WERI-Rb-1 (cell line): ENCODE measurements around the gene PTPRG.
A peak's percentile ranks its signal among the peaks of the same experiment; 100 is the strongest.

Source experiments
- DNase-seq: peaks from one replicate; pipeline ENCODE4 v3.0.0-alpha.2; 2020
- H3K27ac ChIP-seq: fragments of 250-450 bp; sonication (Bioruptor Pico); 2 replicates; pipeline ENCODE4 v1.5.1; 2020; ENCODE audit warnings: mild to moderate bottlenecking, moderate library complexity
- H3K27me3 ChIP-seq: fragments of 250-450 bp; sonication (Bioruptor Pico); 2 replicates; pipeline ENCODE4 v1.5.1; 2021; ENCODE audit warnings: mild to moderate bottlenecking, low read depth, moderate library complexity; ENCODE audit not compliant: insufficient read depth, severe bottlenecking
- H3K36me3 ChIP-seq: fragments of 250-450 bp; sonication (Bioruptor Pico); 2 replicates; pipeline ENCODE4 v1.5.1; 2020; ENCODE audit warnings: mild to moderate bottlenecking, moderate library complexity
- H3K4me3 ChIP-seq: 2 replicates; pipeline ENCODE4 v1.5.1; 2011; ENCODE audit warnings: low read depth, mild to moderate bottlenecking, control low read depth, low read length
- H3K9me3 ChIP-seq: fragments of 250-450 bp; sonication (Bioruptor Pico); 2 replicates; pipeline ENCODE4 v1.5.1; 2021; ENCODE audit warnings: mild to moderate bottlenecking, moderate library complexity; ENCODE audit not compliant: severe bottlenecking
- TF ChIP-seq, protein P1 (sequence below): IDR thresholded peaks from 2 replicates; pipeline ENCODE4 v1.5.1; 2011; ENCODE audit warnings: low read depth, mild to moderate bottlenecking, control low read depth, inconsistent platforms, low read length

The PTPRG gene

DNA sequence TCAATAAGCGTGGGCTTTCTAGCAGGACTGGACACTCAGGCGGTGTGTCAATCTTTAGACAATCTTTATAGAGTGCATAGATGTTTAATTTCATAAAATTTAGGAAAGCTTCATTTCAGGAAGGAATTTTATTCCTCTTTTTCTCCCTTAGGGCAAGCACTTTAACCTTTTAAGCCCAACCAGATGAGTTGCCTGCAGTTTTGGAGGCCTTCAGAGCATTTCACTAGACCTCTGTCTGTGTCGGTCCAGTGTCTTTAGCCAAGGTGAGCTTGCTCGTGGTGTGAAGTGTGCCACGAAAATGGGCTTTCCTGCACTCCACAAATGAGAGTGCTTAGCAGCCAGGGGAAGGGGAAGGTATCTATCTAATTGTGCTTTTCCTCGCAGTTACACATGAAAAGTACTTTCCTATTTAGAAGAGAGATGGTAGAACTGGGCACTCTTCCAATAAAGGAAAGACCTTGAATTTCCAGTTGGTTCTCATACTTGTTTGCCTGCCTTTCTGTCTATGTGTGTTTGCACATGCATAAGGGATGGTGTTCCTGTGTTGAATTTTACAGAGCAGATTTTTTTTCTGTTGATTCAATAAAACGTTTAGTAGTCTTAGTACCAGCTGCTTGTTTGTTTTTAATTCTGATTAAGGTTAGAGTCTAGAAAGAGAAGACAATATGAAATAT, 758.3 kb downstream of the PTPRG start:
- H3K36me3 ChIP-seq = peaks cover 41% of the 10 kb centered on the region
- DNase-seq = no peak
- TF ChIP-seq, protein P1, sequence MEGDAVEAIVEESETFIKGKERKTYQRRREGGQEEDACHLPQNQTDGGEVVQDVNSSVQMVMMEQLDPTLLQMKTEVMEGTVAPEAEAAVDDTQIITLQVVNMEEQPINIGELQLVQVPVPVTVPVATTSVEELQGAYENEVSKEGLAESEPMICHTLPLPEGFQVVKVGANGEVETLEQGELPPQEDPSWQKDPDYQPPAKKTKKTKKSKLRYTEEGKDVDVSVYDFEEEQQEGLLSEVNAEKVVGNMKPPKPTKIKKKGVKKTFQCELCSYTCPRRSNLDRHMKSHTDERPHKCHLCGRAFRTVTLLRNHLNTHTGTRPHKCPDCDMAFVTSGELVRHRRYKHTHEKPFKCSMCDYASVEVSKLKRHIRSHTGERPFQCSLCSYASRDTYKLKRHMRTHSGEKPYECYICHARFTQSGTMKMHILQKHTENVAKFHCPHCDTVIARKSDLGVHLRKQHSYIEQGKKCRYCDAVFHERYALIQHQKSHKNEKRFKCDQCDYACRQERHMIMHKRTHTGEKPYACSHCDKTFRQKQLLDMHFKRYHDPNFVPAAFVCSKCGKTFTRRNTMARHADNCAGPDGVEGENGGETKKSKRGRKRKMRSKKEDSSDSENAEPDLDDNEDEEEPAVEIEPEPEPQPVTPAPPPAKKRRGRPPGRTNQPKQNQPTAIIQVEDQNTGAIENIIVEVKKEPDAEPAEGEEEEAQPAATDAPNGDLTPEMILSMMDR = no peak
- no peak overlapping the region; the same call in 1 of the 2 replicates for H3K27ac ChIP-seq
- no peaks in the 10 kb centered on the region for H3K27me3 ChIP-seq
- no peaks in the 10 kb centered on the region for H3K9me3 ChIP-seq
- peak overlapping the region; percentile 74 for H3K4me3 ChIP-seq

DNA sequence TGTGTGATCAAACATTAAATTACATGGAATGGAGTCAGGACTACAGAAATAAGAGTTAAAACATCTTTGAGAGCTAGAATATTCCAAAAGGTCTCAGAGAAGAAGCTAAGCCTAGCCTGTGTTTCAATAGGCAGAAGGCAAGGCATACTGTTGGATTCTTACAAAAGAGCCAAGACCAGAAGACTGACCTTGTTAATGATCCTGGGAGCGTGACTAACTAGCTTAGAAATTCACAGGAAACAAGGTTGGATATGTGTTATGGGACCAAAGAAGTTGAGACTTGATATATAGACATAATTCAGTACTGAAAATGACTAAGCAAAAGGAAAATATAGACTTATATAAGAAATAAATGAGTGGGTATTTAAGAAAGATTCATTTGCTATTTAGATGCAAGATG, 761.9 kb downstream of the PTPRG start:
- TF ChIP-seq, protein P1 = no peak
- Histone ChIP-seq H3K27me3 (no peaks in the 10 kb centered on the region), H3K4me3 (no peak overlapping the region), H3K9me3 (no peaks in the 10 kb centered on the region), H3K36me3 (peaks cover 49% of the 10 kb centered on the region), H3K27ac (no peak overlapping the region)
- no peak for DNase-seq

DNA sequence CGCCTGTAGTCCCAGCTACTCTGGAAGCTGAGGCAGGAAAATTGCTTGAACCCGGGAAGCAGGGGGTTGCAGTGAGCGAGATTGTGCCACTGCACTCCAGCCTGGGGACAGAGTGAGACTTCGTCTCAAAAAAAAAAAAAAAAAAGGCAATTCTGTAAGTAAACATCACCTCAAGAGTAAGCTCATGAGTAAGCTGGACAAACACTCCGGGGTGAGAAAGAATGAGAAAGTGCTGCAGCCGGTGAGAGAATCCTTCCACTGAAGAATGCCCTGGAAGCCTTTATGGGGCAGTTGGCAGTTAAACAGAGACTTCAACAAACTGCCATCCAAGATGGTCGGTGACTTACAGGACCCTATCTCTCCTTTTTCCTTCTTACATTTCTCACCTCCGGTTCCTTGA, 764.5 kb downstream of the PTPRG start:
- TF ChIP-seq, protein P1 = no peak
- no peak overlapping the region for H3K27ac ChIP-seq
- no peaks in the 10 kb centered on the region for H3K9me3 ChIP-seq
- H3K27me3 ChIP-seq = no peaks in the 10 kb centered on the region
- no peak for DNase-seq
- H3K4me3 ChIP-seq = no peak overlapping the region
- H3K36me3 ChIP-seq = peaks cover 39% of the 10 kb centered on the region

DNA sequence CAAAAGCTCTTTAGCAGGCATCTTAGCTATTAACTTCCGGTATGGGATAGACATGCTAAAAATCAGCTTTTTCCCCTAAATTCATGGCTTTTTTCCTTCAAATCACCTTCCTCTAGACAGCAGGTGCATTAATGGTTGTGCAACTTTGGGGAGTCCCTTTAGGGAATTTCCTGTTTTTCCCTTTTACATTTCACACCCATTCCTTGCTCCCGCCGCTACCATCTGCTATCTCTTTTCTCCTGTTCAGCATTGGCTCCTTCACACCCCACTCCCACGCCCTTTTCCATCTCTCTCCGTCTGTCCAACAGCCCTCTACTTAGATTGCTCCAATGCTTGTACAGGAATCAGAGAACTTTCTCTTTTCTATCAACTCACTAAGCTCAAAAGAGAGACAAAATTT, 768.6 kb downstream of the PTPRG start:
- Histone ChIP-seq H3K27me3 (no peaks in the 10 kb centered on the region), H3K27ac (no peak overlapping the region), H3K36me3 (peaks cover 17% of the 10 kb centered on the region), H3K9me3 (no peaks in the 10 kb centered on the region), H3K4me3 (no peak overlapping the region)
- DNase-seq = no peak
- TF ChIP-seq, protein P1 = no peak

DNA sequence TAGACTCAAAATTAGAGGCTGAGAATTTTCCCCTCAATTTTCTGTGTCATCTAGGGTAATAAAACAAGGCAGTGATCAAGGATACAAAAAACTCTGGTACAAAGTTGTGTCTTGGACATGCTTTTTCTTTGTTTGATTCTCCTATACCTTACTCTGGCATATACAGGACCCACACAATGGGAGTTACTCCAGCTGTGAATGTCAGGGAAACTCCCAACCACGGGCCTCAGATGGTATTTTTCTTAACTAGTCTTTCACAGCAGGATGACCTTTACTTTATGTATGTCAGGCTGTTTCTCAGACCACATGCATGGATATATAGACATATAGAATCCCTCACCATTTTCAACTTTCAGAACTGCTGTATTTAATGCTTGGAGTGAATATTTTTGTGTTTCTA, 770.6 kb downstream of the PTPRG start:
- Histone ChIP-seq H3K27me3 (no peaks in the 10 kb centered on the region), H3K36me3 (peaks cover 17% of the 10 kb centered on the region), H3K9me3 (no peaks in the 10 kb centered on the region), H3K4me3 (no peak overlapping the region), H3K27ac (no peak overlapping the region)
- TF ChIP-seq, protein P1 = no peak
- no peak for DNase-seq

DNA sequence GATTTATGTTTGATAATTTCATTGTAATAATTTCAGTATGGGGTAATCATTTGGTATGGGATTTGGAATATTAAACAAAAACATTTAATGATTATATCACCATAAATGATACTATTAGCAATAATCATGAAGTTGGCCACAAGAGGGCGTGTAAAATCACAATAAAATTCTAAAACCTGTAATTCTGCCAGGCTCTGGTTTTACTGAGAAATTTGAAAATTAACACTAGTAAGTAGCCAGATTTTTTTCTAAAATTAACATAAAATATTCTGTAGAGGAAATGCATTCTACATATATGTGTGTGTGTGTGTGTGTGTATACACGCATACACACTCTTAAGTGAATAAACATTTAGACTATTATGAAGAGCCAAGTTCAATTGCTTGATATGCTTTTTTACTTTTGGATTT, 771.5 kb downstream of the PTPRG start:
- Histone ChIP-seq H3K9me3 (no peaks in the 10 kb centered on the region), H3K27me3 (no peaks in the 10 kb centered on the region), H3K36me3 (peaks cover 10% of the 10 kb centered on the region), H3K27ac (no peak overlapping the region), H3K4me3 (no peak overlapping the region)
- TF ChIP-seq, protein P1 = no peak
- DNase-seq = no peak
